ENCODE results near the gene NRN1L. TPM values are rescaled to one million over a fixed set of nuclear protein-coding genes. Genes with fewer than 3 reads are reported as not detected.
A peak's percentile ranks its signal among the peaks of the same experiment; 100 is the strongest.

The NRN1L gene
- total and polyA plus RNA-seq, 4 donors, result 1.1 to 5.8 (median 3.6) TPM

DNA sequence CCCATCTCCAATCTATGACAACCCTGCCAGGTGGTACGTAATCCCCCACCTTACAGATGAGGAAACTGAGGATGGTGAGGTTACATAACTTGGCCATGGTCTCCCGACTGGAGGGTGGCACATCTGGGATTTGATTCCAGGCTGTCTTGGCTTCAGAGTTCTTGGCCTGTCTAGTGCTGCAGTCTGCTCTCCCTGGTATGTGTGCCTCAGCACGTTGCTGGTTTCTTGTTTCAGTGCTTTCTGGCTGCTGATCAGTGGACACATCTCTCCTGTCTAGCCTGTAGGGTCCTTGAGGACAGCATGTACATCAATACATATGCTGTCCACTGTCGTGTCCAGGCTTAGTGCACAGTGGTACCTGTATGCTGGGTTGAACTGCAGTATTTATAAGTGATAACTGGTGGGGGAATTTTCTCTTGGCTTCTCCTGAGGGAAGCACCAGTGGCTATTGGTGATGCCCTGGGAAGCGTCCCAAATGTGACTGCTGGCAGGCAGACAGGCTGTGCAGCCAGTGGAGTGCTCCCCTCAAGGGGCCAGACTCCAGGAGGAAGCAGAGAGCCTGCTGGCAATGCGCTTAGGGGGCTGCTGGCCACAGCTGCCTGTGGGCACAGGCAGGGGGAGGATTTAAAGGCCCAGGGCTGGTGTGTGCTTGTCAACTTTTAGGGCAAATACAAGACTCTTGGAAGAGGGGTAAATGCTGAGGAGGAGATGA, 32.6 kb downstream of the NRN1L start:
- DNase-seq, result no peak
- H3K4me1 ChIP-seq (ENCODE audit: control insufficient read depth in 5 of 5, insufficient read depth in 5 of 5, low read length in 5 of 5), result peaks cover 0 to 14% (median 3%) of the 10 kb centered on the region in 5 donors
- TF ChIP-seq CTCF (IDR thresholded peaks at IDR 0.05; ENCODE audit: control extremely low read depth, extremely low read depth), result no peak
- peak overlapping the region; percentile 40 to 92 for H3K27ac ChIP-seq (ENCODE audit: low read depth in 1 of 2, low read length in 1 of 2)
- no peak for ATAC-seq (ENCODE audit: insufficient read depth, low FRiP score)
- H3K27me3 ChIP-seq (ENCODE audit: control insufficient read depth in 3 of 3, insufficient read depth in 3 of 3, low read length in 2 of 3), result no peaks in the 10 kb centered on the region
- H3K9ac ChIP-seq (ENCODE audit: insufficient read depth in 1 of 2, low read length in 2 of 2), result no peak overlapping the region
- H3K9me3 ChIP-seq (ENCODE audit: control insufficient read depth in 4 of 4, insufficient read depth in 3 of 4, low read length in 3 of 4), result no peaks in the 10 kb centered on the region
- no peak overlapping the region for H3K4me3 ChIP-seq
- 63 to 73% methylated on average over 6 of the region's 6 CpGs for WGBS, 2 donors
- peaks cover 0 to 26% (median 21%) of the 10 kb centered on the region in 4 donors for H3K36me3 ChIP-seq (ENCODE audit: control insufficient read depth in 4 of 4, insufficient read depth in 4 of 4, low read length in 4 of 4)

GRCh38 chr16:67917852-67918236, 33.2 kb downstream of the NRN1L start:
- H3K27me3 ChIP-seq (ENCODE audit: control insufficient read depth in 3 of 3, insufficient read depth in 3 of 3, low read length in 2 of 3), result no peaks in the 10 kb centered on the region
- ATAC-seq (ENCODE audit: insufficient read depth, low FRiP score) (peak; percentile 35), DNase-seq (no peak)
- peaks cover 0 to 15% (median 3%) of the 10 kb centered on the region in 5 donors for H3K4me1 ChIP-seq (ENCODE audit: control insufficient read depth in 5 of 5, insufficient read depth in 5 of 5, low read length in 5 of 5)
- no peak for TF ChIP-seq CTCF (IDR thresholded peaks at IDR 0.05; ENCODE audit: control extremely low read depth, extremely low read depth)
- no peak overlapping the region for H3K9ac ChIP-seq (ENCODE audit: insufficient read depth in 1 of 2, low read length in 2 of 2)
- H3K36me3 ChIP-seq (ENCODE audit: control insufficient read depth in 4 of 4, insufficient read depth in 4 of 4, low read length in 4 of 4), result peaks cover 0 to 28% (median 21%) of the 10 kb centered on the region in 4 donors
- H3K27ac ChIP-seq (ENCODE audit: low read depth in 1 of 2, low read length in 1 of 2), result peak overlapping the region; percentile 40 to 92
- H3K9me3 ChIP-seq (ENCODE audit: control insufficient read depth in 4 of 4, insufficient read depth in 3 of 4, low read length in 3 of 4), result no peaks in the 10 kb centered on the region
- H3K4me3 ChIP-seq, result no peak overlapping the region
- WGBS, 2 donors, result 65 to 86% methylated on average over 4 of the region's 4 CpGs

DNA sequence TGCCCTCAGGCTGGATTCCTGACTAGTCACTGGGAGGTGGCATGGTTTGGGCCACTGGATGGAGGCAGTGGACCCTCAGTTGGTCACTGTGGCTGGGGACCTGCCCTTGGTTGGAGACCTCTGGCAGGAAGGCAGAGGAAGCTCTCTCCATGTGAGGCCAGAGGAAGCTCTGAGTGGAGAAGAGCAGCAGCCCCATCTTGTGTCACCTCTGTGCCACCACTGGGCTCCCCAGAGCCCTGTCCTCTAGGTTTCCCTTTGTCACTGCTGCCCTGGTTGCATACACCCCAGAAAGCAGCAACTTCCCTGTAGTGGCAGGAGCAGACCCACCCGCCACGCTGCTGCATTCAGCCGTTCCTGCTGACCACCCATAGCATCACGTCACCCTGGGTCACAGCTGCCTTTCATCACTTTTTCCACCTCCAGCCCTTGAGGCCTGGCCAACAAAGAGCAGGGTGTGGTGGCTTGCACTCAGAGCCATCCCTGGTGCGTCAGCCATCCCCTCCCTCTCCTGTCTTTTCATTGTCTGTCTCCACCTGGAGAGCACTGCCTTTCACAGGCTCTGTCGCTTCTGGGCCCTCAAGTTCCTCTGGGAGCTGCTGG, 35.0 kb downstream of the NRN1L start:
- 81 to 86% methylated on average over 6 of the region's 6 CpGs for WGBS, 2 donors
- no peaks in the 10 kb centered on the region for H3K27me3 ChIP-seq (ENCODE audit: control insufficient read depth in 3 of 3, insufficient read depth in 3 of 3, low read length in 2 of 3)
- peaks cover 0 to 29% (median 19%) of the 10 kb centered on the region in 4 donors for H3K36me3 ChIP-seq (ENCODE audit: control insufficient read depth in 4 of 4, insufficient read depth in 4 of 4, low read length in 4 of 4)
- peaks cover 0 to 16% (median 3%) of the 10 kb centered on the region in 5 donors for H3K4me1 ChIP-seq (ENCODE audit: control insufficient read depth in 5 of 5, insufficient read depth in 5 of 5, low read length in 5 of 5)
- TF ChIP-seq CTCF (IDR thresholded peaks at IDR 0.05; ENCODE audit: control extremely low read depth, extremely low read depth), result no peak
- H3K4me3 ChIP-seq, result no peak overlapping the region
- no peak for DNase-seq
- no peak for ATAC-seq (ENCODE audit: insufficient read depth, low FRiP score)
- H3K9ac ChIP-seq (ENCODE audit: insufficient read depth in 1 of 2, low read length in 2 of 2), result no peak overlapping the region
- peak overlapping the region in 1 of 2 donors; percentile 21 for H3K27ac ChIP-seq (ENCODE audit: low read depth in 1 of 2, low read length in 1 of 2)
- H3K9me3 ChIP-seq (ENCODE audit: control insufficient read depth in 4 of 4, insufficient read depth in 3 of 4, low read length in 3 of 4), result no peaks in the 10 kb centered on the region

Measured in lung (tissue), 12 donors.